Activated CD4-positive, alpha-beta T cell treated with anti-CD3 and anti-CD28 coated beads, Interleukin-2, amount 50 U/mL, for 48 hours (primary cell): Measurements from ENCODE around the gene ARHGEF28.

Experiments
- DNase-seq, 2 experiments: peaks; one replicate each; pipeline ENCODE4 v3.0.0-alpha.2; 2020

Gene ARHGEF28

GRCh38 chr5:73911761-73912393, 285.9 kb downstream of the ARHGEF28 start:
- DNase-seq, result no peak

DNA sequence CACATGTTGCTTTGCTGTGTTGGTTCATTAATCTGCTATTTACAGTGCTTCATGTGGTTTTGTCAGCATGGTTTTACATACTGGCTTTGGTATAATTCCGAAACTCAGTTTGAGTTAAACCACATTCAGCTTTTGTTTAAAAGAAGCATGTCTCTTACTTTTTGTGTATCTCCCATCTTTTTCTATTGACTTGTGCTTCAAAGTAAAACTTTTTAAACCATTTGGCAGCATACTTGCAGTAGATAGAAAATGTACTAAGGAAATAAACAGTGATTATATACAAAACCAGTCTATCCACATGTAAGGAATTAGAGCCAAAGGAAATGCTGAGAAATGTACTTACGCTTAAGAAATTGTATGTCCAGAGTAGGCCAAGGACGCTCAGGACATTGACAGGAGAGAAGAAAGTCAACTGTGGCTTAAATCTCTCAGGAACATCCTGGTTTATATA, 286.9 kb downstream of the ARHGEF28 start:
- DNase-seq, result no peak

- DNase-seq, result no peak
These were observed 288.0 kb downstream of the ARHGEF28 start for GRCh38 chr5:73913971-73914370.

DNA sequence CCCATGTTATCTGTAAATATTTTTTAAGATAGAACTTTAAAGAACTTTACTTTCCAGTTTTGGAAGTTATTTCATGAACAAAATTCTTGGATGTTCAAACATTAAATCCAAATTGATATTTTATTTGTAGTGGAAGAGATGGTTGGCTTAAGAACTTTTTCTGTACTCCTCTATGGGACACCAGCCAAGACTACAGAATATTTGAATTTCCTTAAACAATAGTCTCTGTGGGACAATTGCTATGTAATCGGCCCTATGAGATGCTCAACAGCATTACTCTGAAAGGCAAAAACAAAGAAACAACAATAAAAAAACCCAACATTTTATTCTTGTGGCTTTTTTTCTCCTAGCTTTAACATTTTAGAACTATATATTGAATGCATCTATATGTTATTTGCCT, 289.3 kb downstream of the ARHGEF28 start:
- DNase-seq, result no peak

DNA sequence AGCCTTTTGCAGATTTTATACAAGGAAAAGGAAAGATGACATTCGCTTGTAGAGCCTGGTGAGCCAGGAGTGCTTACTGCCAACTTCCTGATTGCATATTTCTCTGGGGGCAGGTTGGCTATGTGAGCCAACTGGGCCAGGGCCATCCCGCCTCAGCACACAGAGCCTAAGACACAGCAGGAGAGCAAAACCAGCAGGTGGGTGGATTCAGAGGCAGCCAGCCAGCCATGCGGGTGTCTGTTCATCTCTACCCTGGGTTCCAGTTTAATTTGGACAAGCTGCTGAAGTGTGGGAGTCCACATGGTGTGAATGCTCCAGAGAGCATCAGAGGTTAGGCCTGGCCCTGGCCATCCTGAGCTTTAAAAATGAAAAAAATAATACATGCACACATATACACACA, 291.4 kb downstream of the ARHGEF28 start:
- DNase-seq, result no peak

DNA sequence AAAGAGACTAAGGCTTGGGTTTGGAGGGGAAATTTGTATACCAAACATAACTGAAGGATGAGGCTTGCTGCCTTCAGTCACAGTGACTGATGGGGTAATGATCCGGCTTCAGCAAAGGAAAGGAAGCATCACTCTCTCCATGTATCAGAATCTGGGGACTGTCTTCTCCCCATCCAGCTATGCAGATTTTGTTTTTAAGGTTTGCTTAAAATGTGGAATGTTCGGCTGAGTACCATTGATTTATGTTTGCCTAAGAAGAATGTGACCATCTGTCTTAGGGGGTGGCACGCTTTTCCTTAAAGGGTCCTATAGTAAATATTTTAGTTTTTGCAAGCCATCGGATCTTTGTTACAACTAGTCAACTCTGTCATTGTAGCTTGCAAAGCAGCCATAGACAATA, 291.9 kb downstream of the ARHGEF28 start:
- no peak for DNase-seq

DNA sequence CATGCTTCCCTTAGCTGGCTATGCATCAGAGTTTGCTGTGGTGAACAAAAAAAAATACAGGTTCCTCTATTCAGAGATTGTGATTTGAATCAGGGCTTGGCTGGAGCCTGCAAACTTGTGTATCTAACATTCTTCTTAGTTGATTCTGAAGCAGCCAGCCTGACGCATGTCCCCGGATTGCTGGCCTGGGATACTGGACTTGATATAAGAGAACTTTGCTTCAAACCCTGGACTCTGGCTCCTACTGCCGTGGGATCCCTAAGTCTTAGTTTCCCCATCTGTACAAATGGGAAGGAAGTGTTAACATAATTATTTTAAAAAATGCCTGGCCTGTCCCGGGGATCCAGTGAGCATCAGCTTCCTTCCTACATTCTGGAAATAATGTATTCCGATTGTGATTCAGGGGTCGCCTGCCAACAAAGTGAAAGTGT, 292.8 kb downstream of the ARHGEF28 start:
- no peak for DNase-seq

DNA sequence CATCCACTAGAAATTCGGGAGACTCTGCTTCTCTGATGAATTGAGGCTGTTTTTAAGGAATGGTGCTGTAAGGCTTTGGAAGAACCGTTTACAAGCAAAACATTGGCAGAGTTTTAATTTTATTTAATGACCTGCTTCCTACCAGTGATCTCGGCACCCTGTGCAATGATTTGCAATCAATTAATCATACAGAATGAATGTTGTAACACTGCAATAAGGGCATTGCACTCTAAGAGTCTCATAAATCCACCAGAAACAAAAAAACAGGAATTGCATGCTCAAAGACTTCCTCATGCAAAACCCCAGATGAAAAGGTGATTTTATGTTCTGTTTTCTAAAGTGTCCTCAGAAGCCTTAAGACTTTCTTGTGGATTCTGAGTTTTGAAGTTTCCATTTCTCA, 295.7 kb downstream of the ARHGEF28 start:
- DNase-seq, result no peak

GRCh38 chr5:73922224-73922623, 296.2 kb downstream of the ARHGEF28 start:
- DNase-seq, result no peak

GRCh38 chr5:73922875-73923557, 297.0 kb downstream of the ARHGEF28 start:
- DNase-seq, result no peak

- DNase-seq, result no peak
These were observed 302.6 kb downstream of the ARHGEF28 start for GRCh38 chr5:73928476-73929070.

GRCh38 chr5:73935719-73936118, 309.7 kb downstream of the ARHGEF28 start:
- DNase-seq, result no peak

DNA sequence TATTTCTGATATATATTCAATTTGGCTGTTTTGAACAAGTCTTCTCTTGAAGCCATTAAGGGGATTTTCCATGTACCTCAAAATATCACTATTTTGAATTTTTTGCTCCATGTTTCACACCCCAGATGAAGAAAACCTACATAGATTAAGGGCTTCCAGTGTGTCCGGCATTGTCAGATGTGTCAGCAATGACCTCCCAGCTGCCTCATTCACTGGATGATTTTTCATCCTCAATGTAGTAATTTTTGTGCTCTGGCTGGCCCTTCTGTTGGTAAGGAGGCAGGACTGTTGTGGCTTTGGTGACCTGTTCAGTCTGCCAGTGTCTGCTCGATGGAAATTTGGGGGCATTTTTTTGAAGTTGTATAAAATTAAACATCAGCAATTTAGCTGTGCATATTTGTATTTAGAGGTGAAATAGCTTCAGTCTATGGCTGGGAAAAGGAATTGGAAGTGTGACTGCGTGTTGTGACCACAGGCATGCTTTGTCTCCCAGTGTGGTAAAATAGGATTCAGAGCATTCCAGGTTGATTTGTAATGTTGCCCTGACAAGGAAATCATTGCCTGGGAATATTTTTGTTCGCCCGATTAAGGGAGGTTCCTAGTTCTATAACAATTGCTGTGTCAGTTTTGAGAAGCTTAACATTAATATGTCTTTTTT, 312.4 kb downstream of the ARHGEF28 start:
- no peak for DNase-seq

- no peak for DNase-seq
These were observed 312.9 kb downstream of the ARHGEF28 start for GRCh38 chr5:73938938-73939320.

- no peak for DNase-seq
These were observed 313.6 kb downstream of the ARHGEF28 start for GRCh38 chr5:73939557-73939956.

- DNase-seq, result no peak
These were observed 314.0 kb downstream of the ARHGEF28 start for GRCh38 chr5:73940026-73940425.

DNA sequence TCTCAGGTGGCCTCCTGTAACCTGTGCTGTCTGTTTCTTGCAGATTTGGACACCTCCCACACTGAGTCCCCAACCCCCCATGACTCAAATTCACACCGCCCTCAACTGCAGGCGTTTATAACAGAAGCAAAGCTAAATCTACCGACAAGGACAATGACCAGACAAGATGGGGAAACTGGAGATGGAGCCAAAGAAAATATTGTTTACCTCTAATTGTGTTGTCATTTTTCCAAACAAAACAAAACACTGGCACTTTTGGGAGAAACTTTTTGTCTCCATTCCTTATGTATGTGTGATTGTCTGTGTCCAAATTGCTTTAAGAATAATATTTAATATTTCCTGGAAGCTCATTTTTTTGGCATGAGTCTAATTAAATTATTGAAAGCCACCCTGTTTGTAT, 314.8 kb downstream of the ARHGEF28 start:
- DNase-seq, result no peak

- no peak for DNase-seq
These were observed 316.8 kb downstream of the ARHGEF28 start for GRCh38 chr5:73942783-73943182.

GRCh38 chr5:73943397-73943796, 317.4 kb downstream of the ARHGEF28 start:
- no peak for DNase-seq

GRCh38 chr5:73944581-73944980, 318.6 kb downstream of the ARHGEF28 start:
- no peak for DNase-seq

DNA sequence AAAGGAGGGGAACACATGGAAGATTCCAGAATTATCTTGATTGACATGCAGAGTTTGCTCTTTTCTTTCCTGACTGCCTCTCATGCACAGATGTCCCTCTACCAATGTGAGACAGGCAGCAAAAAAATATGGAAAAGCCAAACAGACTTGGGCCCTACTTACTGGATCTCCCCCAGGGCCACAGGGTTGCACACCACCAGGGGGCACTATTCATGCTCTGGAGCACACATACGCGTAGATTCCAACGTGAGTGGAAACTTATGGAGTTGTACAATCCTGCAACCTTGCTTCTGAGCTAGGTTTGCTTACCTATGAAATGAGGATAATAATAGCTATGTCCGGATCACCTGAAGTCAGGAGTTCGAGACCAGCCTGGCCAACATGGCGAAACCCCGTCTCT, 319.5 kb downstream of the ARHGEF28 start:
- DNase-seq, result peak; percentile 27 to 38

GRCh38 chr5:73946278-73946677, 320.3 kb downstream of the ARHGEF28 start:
- DNase-seq, result no peak

- no peak for DNase-seq
These were observed 321.1 kb downstream of the ARHGEF28 start for GRCh38 chr5:73946919-73947602.
